Renal cortex interstitium (tissue), 15 donors: ENCODE data around the gene TMEM109. TPM values are rescaled to one million over a fixed set of nuclear protein-coding genes. Genes with fewer than 3 reads are reported as not detected.

ENCODE experiments used
- DNase-seq, 11 donors: peaks; one replicate each; pipeline ENCODE4 v3.0.0-alpha.2; 2013; ENCODE audit warnings: low read depth in 9 of 11, low spot score in 4 of 11; ENCODE audit errors: extremely low read depth in 1 of 11
- long read RNA-seq, 16 experiments: transcript quantifications; one replicate each; lab custom pipeline, GENCODE V29; 2026
- polyA plus RNA-seq, 3 donors: library from polyadenylated mRNA; unstranded; fragments of 120-200 nt; gene quantifications; one replicate each; pipeline ENCODE4 v1.2.1, GENCODE V29; 2013; ENCODE audit not compliant: insufficient read length in 3 of 3

The TMEM109 gene
- 10 to 100 TPM; 80.1 to 96.6 (median 86.7) TPM for polyA plus RNA-seq
- long read RNA-seq, donor 1, transcript TMEM109-201 (4 exons, 2,413 nt): major isoform, 27 of 38 reads
- long read RNA-seq, donor 1, transcript TMEM109-202 (3 exons, 1,959 nt): minor isoform, 6 of 38 reads
- long read RNA-seq, donor 1, partial matches to known transcripts: 5 of 38 reads
- long read RNA-seq, donor 1, other reads (novel, unspliced or antisense): 0 of 38 reads
- long read RNA-seq, donor 2, transcript TMEM109-201 (4 exons, 2,413 nt): major isoform, 19 of 64 reads
- long read RNA-seq, donor 2, transcript TMEM109-202 (3 exons, 1,959 nt): minor isoform, 5 of 64 reads
- long read RNA-seq, donor 2, partial matches to known transcripts: 40 of 64 reads
- long read RNA-seq, donor 2, other reads (novel, unspliced or antisense): 0 of 64 reads
- long read RNA-seq, donor 3, transcript TMEM109-201 (4 exons, 2,413 nt): major isoform, 41 of 41 reads
- long read RNA-seq, donor 3, partial matches to known transcripts: 0 of 41 reads
- long read RNA-seq, donor 3, other reads (novel, unspliced or antisense): 0 of 41 reads
- long read RNA-seq, donor 4, transcript TMEM109-201 (4 exons, 2,413 nt): major isoform, 29 of 31 reads
- long read RNA-seq, donor 4, partial matches to known transcripts: 0 of 31 reads
- long read RNA-seq, donor 4, other reads (novel, unspliced or antisense): 0 of 31 reads
- long read RNA-seq, donor 5: 0 reads
- long read RNA-seq, donor 6, transcript TMEM109-201 (4 exons, 2,413 nt): major isoform, 33 of 36 reads
- long read RNA-seq, donor 6, partial matches to known transcripts: 0 of 36 reads
- long read RNA-seq, donor 6, other reads (novel, unspliced or antisense): 0 of 36 reads
- long read RNA-seq, donor 7, transcript TMEM109-201 (4 exons, 2,413 nt): major isoform, 32 of 87 reads
- long read RNA-seq, donor 7, partial matches to known transcripts: 51 of 87 reads
- long read RNA-seq, donor 7, other reads (novel, unspliced or antisense): 0 of 87 reads
- long read RNA-seq, donor 8, transcript TMEM109-201 (4 exons, 2,413 nt): major isoform, 43 of 57 reads
- long read RNA-seq, donor 8, partial matches to known transcripts: 12 of 57 reads
- long read RNA-seq, donor 8, other reads (novel, unspliced or antisense): 0 of 57 reads
- long read RNA-seq, donor 9, transcript TMEM109-201 (4 exons, 2,413 nt): major isoform, 38 of 85 reads
- long read RNA-seq, donor 9, partial matches to known transcripts: 45 of 85 reads
- long read RNA-seq, donor 9, other reads (novel, unspliced or antisense): 0 of 85 reads
- long read RNA-seq, donor 10, transcript TMEM109-201 (4 exons, 2,413 nt): major isoform, 25 of 81 reads
- long read RNA-seq, donor 10, partial matches to known transcripts: 52 of 81 reads
- long read RNA-seq, donor 10, other reads (novel, unspliced or antisense): 0 of 81 reads
- long read RNA-seq, donor 11, transcript TMEM109-201 (4 exons, 2,413 nt): major isoform, 23 of 23 reads
- long read RNA-seq, donor 11, partial matches to known transcripts: 0 of 23 reads
- long read RNA-seq, donor 11, other reads (novel, unspliced or antisense): 0 of 23 reads
- long read RNA-seq, donor 12, transcript TMEM109-201 (4 exons, 2,413 nt): major isoform, 12 of 25 reads
- long read RNA-seq, donor 12, partial matches to known transcripts: 13 of 25 reads
- long read RNA-seq, donor 12, other reads (novel, unspliced or antisense): 0 of 25 reads
- long read RNA-seq, donor 13: 0 reads
- long read RNA-seq, donor 14, transcript TMEM109-201 (4 exons, 2,413 nt): major isoform, 28 of 29 reads
- long read RNA-seq, donor 14, partial matches to known transcripts: 0 of 29 reads
- long read RNA-seq, donor 14, other reads (novel, unspliced or antisense): 0 of 29 reads
- long read RNA-seq, donor 15, transcript TMEM109-201 (4 exons, 2,413 nt): major isoform, 17 of 18 reads
- long read RNA-seq, donor 15, partial matches to known transcripts: 0 of 18 reads
- long read RNA-seq, donor 15, other reads (novel, unspliced or antisense): 0 of 18 reads
- long read RNA-seq, donor 16, transcript TMEM109-202 (3 exons, 1,959 nt): minor isoform, 7 of 191 reads
- long read RNA-seq, donor 16, transcript TMEM109-201 (4 exons, 2,413 nt): major isoform, 103 of 191 reads
- long read RNA-seq, donor 16, partial matches to known transcripts: 81 of 191 reads
- long read RNA-seq, donor 16, other reads (novel, unspliced or antisense): 0 of 191 reads

DNA sequence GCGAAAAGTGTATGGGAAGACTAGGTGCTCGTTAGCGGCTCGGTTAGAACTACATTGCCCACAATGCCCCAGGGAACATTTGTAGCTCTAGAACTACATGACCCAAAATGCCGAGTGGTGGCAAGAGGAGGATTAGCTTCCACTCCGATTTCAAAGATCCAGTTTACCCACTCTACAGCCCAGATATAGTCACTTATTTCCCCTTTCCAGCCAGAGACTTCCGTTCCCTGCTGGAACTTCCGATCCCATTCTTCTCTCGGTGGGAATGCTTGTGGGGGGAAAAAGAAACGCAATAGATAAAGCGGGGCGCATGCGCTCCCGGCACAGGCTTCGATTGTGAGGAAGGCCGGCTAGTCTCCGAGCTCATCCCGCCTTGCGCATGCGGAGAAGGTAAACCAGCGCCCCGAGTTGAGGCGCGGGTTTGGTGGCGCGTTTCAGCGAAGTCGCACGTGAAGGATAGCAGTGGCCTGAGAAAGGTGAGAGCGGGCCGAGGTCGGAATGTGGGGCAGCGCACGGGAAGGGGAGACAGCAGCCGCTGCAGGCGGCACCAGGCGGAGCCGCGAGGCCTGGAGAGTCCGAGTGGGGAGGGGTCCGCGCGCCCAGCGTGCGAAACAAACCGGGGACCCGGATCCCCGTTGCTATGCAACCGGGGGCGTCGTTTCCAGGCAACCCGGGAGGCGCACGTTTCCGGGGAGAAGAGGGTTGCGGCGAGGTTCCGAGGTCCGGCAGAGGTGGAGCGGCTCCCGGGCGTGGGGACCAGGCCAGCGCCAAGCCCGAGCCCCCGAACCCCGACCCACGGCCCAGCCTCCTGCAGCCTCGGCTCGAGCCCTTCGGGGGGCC lies at the start of gene TMEM109:
TMEM109 (plus strand) TSS at position 366 of the 840 bp plus-strand sequence. CDS start 5,536 bp downstream, outside the sequence.
- DNase-seq: peak; percentile 73 to 91 (median 86)

- no peak for DNase-seq
These were observed 49.0 kb upstream of the TMEM109 start for GRCh38 chr11:60864856-60865513.

DNA sequence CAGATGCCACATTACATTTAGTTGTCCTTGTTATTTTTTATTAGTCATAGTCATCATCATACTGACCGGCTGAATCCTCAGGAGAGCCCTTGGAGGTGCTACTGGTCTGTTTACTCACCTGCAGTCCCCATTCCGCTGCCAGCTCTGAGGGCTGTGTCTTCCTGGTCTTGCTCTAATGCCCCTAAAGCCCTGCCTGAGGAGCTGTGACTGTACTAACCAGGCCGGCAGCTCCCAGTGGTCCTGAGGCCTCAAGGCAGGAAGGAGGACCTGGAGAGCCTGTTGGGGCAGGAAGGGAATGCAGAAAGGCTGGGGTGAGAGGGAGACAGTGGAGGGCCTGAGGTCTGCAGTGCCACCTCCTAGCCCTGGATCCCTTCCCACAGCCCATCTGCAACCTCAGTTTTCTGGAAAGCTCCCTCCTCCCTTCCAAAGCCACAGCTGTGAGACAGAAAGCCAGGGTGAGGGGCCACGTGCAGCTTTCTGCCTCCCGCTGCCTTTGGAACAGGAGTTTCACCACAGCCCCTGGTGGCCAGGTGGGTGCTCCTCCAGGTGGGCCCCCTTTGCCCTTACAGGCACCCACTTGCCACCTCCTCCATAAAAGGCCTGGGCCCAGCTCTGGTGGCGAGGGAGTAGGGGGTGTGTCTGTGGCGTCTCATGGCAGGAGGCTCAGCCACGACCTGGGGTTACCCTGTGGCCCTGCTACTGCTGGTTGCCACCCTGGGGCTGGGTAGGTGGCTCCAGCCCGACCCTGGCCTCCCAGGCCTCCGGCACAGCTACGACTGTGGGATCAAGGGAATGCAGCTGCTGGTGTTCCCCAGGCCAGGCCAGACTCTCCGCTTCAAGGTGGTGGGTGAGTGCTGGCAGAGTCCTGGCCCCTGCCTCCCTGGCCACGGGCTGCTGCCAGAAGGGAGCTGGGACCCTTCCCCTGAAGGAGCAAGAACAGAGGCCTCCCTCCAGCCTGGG lies 46.8 kb upstream of the TMEM109 start, which contains the start of gene ZP1:
ZP1 (plus strand) TSS at position 632 of the 960 bp plus-strand sequence; CDS start at position 652, 20 bp downstream.
- DNase-seq: no peak

DNA sequence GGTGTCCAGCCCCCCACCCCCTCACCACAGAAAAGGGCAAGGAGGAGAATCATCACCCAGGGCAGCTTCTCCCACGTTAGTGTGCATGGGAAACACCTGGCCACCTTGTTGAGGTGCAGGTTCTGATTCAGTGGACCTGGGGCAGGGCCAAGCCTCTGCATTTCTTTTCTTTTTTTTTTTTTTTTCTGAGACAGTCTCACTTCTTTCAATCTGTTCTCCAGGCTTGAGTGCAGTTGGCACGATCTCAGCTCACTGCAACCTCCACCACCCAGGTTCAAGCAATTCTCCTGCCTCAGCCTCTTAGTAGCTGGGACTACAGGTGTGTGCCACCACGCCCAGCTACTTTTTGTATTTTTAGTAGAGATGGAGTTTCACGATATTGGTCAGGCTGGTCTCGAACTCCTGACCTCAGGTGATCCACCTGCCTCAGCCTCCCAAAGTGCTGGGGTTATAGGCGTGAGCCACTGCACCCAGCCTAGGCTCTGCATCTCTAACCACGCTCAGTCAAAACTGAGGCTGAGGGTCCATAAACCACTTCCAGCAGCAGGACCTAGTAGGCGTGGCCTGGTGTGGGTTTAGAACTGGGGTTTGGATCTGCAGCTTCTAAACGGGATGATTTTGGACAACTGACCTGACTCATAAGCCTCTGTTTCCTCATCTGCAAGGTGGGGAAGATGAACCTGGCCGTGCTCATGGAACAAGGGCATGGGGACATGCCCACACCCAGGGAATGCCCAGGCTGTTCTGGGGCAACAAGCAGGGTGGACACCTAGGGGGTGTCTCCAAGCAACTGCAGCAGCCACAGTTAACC lies 45.9 kb upstream of the TMEM109 start:
- no peak for DNase-seq

GRCh38 chr11:60868682-60869450 lies 45.1 kb upstream of the TMEM109 start:
- no peak for DNase-seq

DNA sequence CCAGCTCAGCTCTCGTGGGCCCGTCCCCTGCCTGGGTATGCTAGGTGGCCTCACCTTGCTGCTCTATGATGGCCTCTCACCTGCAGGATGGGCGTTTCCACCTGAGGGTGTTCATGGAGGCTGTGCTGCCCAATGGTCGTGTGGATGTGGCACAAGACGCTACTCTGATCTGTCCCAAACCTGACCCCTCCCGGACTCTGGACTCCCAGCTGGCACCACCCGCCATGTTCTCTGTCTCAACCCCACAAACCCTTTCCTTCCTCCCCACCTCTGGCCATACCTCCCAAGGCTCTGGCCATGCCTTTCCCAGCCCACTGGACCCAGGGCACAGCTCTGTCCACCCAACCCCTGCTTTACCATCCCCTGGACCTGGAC lies 44.5 kb upstream of the TMEM109 start:
- DNase-seq: no peak

- DNase-seq: no peak
These were observed 43.7 kb upstream of the TMEM109 start for GRCh38 chr11:60870276-60870675.

GRCh38 chr11:60870733-60871377 lies 43.1 kb upstream of the TMEM109 start:
- no peak for DNase-seq

DNA sequence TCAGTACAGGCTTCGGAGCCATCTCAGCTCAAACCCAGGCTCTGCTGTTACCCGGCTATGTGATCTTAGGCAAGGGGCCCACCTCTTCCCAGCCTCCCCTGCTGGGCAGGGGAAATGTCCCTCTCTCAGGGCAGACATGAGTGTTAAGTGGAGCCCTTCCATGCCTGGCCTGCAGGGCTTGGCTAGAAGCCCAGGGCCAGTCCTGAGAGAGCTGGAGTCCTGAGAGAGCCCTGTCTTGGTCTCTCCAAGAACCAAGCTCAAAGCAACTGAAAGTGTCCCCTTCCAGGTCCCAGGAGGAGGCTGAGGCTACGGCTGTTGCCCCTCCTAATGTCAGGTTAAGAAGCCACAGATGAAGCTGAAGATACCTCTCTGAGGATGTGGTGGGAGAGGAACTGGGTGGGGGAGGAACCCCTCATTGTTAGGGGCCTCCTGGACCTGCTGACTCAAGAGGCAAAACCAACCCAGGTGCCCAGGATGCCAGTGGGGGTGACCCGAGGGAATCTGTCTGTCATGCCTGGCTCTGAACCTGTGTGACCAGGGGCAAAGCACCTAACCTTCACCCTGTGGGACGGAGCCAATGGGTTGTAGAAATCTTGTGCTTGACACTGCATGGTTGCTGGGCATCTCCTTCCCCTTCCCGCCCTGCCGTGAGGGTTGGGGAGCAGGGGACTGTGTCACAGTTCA lies 42.4 kb upstream of the TMEM109 start:
- DNase-seq: no peak

- no peak for DNase-seq
These were observed 41.6 kb upstream of the TMEM109 start for GRCh38 chr11:60872124-60872960.

GRCh38 chr11:60872961-60873524 lies 40.9 kb upstream of the TMEM109 start:
- DNase-seq: no peak
